Measurements from ENCODE around the gene ZCCHC2. TPM values are rescaled to one million over a fixed set of nuclear protein-coding genes. Genes with fewer than 3 reads are reported as not detected.

The ZCCHC2 gene
- total RNA-seq, 4 donors from 2014 or later = 17.6 to 36.6 (median 22.4) TPM

DNA sequence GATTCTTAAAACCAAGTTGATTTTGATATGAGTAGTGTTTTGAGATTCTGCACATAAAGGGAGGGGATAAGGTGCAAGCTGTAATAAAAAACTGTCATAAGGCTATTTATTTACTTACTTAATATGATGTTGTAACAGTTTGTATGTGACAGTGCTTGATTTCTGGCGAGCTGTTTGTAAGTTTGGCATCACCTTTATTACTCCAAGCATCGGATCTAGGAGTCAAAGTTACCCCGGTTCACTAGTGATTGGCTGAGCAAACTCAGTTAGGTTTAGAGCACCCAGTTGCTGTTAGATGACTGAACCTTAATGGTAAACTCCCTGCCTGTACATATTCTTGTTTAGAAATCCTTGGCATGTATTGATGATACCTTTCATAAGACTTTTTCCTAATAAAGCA, 16.1 kb downstream of the ZCCHC2 start:
- no peaks in the 10 kb centered on the region for H3K27me3 ChIP-seq

DNA sequence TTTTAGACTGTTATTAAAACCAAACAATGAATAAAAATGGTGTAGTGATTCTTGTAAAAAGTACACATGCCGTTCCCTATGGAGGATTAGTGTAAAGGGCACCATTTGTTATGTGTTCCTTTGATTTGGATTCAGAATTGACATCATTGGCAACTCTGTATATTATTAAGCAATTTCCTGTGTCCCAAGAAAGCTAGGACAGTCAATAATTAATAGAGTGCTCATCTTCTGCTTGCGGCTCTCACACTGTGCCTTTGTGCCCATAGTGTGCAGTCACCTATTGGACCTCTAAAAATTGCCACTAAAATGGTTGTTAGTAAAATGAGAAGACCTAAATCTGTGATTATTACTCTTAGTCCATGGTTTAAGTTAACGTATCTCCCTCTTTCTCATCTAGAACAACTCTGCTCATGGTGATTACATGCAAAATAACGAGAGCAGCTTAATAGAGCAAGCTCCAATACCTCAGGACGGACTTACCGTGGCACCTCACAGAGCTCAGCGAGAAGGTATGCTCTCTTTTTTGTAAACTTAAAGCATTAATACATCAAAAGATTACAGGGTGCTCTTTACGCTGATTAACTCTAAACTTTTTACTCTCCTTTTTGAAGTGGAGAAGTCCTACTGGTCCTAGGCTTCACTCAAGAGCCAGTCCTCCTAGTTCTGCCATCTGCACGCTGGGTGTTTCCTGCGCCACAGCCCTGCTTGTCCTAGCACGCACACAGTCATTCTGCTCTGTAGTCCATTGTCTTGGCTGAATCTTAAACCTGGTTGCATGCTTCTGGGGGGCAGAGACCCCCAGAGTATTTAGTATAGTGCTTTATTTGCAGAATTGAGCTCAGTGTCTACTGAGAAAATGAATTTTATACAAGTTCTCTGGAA, 16.7 kb downstream of the ZCCHC2 start:
- in situ Hi-C loops (cut with MboI; ENCODE audit: low pct_ligation_motif_present in 1 of 4, low pct_unique_long_range_greater_than_20kb in 1 of 4, low sequenced_read_pairs in 3 of 4) = loop anchor here in 1 of 4 donors (25.0 kb wide), 1 partner anchor 352 kb away; the partner anchor contains the start of genes PIGN and RELCH
- Histone ChIP-seq H3K4me1 (peaks cover 0 to 24% (median 5%) of the 10 kb centered on the region in 4 donors), H3K4me3 (no peak overlapping the region), H3K36me3 (peaks cover 0 to 39% (median 10%) of the 10 kb centered on the region in 4 donors), H3K27me3 (no peaks in the 10 kb centered on the region), H3K9me3 (no peaks in the 10 kb centered on the region), H3K27ac (no peak overlapping the region)
- no peak for DNase-seq
- intact Hi-C loops (cut with DNase I; ENCODE audit: low total_unique reads) = no loop called here
- TF ChIP-seq EP300 (IDR thresholded peaks at IDR 0.05; ENCODE audit: low read depth) = no peak
- TF ChIP-seq POLR2AphosphoS5 (IDR thresholded peaks at IDR 0.05) = no peak
- TF ChIP-seq CTCF (IDR thresholded peaks at IDR 0.05) = no peak
- TF ChIP-seq POLR2A (IDR thresholded peaks at IDR 0.05) = no peak
- 96 to 97% methylated on average over 11 of the region's 11 CpGs for WGBS, 2 donors (ENCODE audit: low coverage in 1 of 2)

More for the DNA sequence above, 16.1 kb downstream of the ZCCHC2 start:
- intact Hi-C loops (cut with DNase I; ENCODE audit: low total_unique reads) (no loop called here), in situ Hi-C loops (cut with MboI; ENCODE audit: low pct_ligation_motif_present in 1 of 4, low pct_unique_long_range_greater_than_20kb in 1 of 4, low sequenced_read_pairs in 3 of 4) (loop anchor here in 1 of 4 donors (25.0 kb wide), 1 partner anchor 352 kb away; the partner anchor contains the start of genes PIGN and RELCH)
- TF ChIP-seq POLR2A (IDR thresholded peaks at IDR 0.05) (no peak), CTCF (IDR thresholded peaks at IDR 0.05) (no peak), POLR2AphosphoS5 (IDR thresholded peaks at IDR 0.05) (no peak)
- no peak overlapping the region for H3K27ac ChIP-seq
- H3K4me3 ChIP-seq = no peak overlapping the region
- H3K36me3 ChIP-seq = peaks cover 0 to 33% (median 8%) of the 10 kb centered on the region in 4 donors
- no peaks in the 10 kb centered on the region for H3K9me3 ChIP-seq
- no peak for DNase-seq
- H3K4me1 ChIP-seq = peaks cover 0 to 24% (median 5%) of the 10 kb centered on the region in 4 donors
- WGBS, 2 donors (ENCODE audit: low coverage in 1 of 2) = 85 to 87% methylated on average over 3 of the region's 3 CpGs

- intact Hi-C loops (cut with DNase I; ENCODE audit: low total_unique reads) (no loop called here), in situ Hi-C loops (cut with MboI; ENCODE audit: low pct_ligation_motif_present in 1 of 4, low pct_unique_long_range_greater_than_20kb in 1 of 4, low sequenced_read_pairs in 3 of 4) (loop anchor here in 1 of 4 donors (25.0 kb wide), 1 partner anchor 356 kb away; the partner anchor contains the start of genes PIGN and RELCH)
- no peak for DNase-seq
- H3K4me1 ChIP-seq = peaks cover 0 to 6% (median 0%) of the 10 kb centered on the region in 4 donors
- WGBS, 2 donors (ENCODE audit: low coverage in 1 of 2) = 90 to 97% methylated on average over 5 to 7 of the region's 7 CpGs
- no peaks in the 10 kb centered on the region for H3K9me3 ChIP-seq
- H3K36me3 ChIP-seq = peaks cover 0 to 50% (median 17%) of the 10 kb centered on the region in 4 donors
- H3K4me3 ChIP-seq = no peak overlapping the region
- no peak overlapping the region for H3K27ac ChIP-seq
- no peak for TF ChIP-seq POLR2AphosphoS5 (IDR thresholded peaks at IDR 0.05)
- no peak for TF ChIP-seq EP300 (IDR thresholded peaks at IDR 0.05; ENCODE audit: low read depth)
- no peak for TF ChIP-seq POLR2A (IDR thresholded peaks at IDR 0.05)
- no peak for TF ChIP-seq CTCF (IDR thresholded peaks at IDR 0.05)
- H3K27me3 ChIP-seq = no peaks in the 10 kb centered on the region
Observed at GRCh38 chr18:62543021-62543420, 20.2 kb downstream of the ZCCHC2 start.

DNA sequence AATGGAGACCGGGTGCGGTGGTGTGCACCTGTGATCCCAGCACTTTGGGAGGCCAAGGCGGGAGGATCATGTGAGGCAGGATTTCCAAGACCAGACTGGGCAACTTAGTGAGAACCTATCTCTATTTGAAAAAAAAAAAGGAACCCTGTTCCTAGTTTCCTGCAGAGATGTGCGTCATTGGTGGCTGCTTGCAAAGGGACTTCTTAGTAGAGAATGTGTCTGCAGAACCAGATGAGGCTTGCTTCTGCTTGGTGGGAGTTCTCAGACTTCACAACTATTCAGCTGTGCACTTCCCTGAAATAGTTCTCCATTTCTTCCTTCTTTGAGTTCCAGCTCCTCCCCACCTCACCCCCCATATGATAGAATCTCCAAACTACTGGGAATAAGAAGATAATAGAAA, 22.3 kb downstream of the ZCCHC2 start:
- peaks cover 0 to 52% (median 18%) of the 10 kb centered on the region in 4 donors for H3K36me3 ChIP-seq
- TF ChIP-seq POLR2A (IDR thresholded peaks at IDR 0.05) (no peak), POLR2AphosphoS5 (IDR thresholded peaks at IDR 0.05) (no peak), CTCF (IDR thresholded peaks at IDR 0.05) (no peak), EP300 (IDR thresholded peaks at IDR 0.05; ENCODE audit: low read depth) (no peak)

More for the DNA sequence above, 22.3 kb downstream of the ZCCHC2 start:
- Histone ChIP-seq H3K4me1 (no peaks in the 10 kb centered on the region), H3K27ac (no peak overlapping the region), H3K9me3 (no peaks in the 10 kb centered on the region), H3K4me3 (no peak overlapping the region), H3K27me3 (no peaks in the 10 kb centered on the region)
- 92 to 100% methylated on average over 3 to 4 of the region's 4 CpGs for whole genome bisulfite sequencing, 2 donors (ENCODE audit: low coverage in 1 of 2)
- in situ Hi-C loops (cut with MboI; ENCODE audit: low pct_ligation_motif_present in 1 of 4, low pct_unique_long_range_greater_than_20kb in 1 of 4, low sequenced_read_pairs in 3 of 4) (loop anchor here in 1 of 4 donors (25.0 kb wide), 1 partner anchor 358 kb away; the partner anchor contains the start of genes PIGN and RELCH), intact Hi-C loops (cut with DNase I; ENCODE audit: low total_unique reads) (no loop called here)
- DNase-seq = no peak

Data from transverse colon (tissue), 4 donors.